Mononuclear cell (primary cell): ENCODE measurements around the gene TFG. TPM values are rescaled to one million over a fixed set of nuclear protein-coding genes. Genes with fewer than 3 reads are reported as not detected.

ENCODE experiments used
- H3K27me3 ChIP-seq: 2 replicates; pipeline ENCODE4 v1.6.0; 2011; ENCODE audit warnings: low read length, control low read depth; ENCODE audit not compliant: insufficient read depth
- H3K4me1 ChIP-seq: 2 replicates; pipeline ENCODE4 v1.5.1; 2011; ENCODE audit warnings: mild to moderate bottlenecking, low read length, control low read depth; ENCODE audit not compliant: insufficient read depth
- H3K4me3 ChIP-seq: 2 replicates; pipeline ENCODE4 v1.5.1; 2011; ENCODE audit warnings: mild to moderate bottlenecking, low read length, moderate library complexity
- H3K9me3 ChIP-seq: 2 replicates; pipeline ENCODE4 v1.5.1; 2011; ENCODE audit warnings: low read depth, mild to moderate bottlenecking, control low read depth, low read length
- total RNA-seq: library from RNA; depleted of rRNA; stranded (reverse); fragments of >200 nt; gene quantifications from one replicate; pipeline ENCODE4 v1.2.3, GENCODE V29; 2012

Gene TFG
- total RNA-seq, 1 donor, result 60.1 TPM

- Histone ChIP-seq H3K4me3 (no peak overlapping the region), H3K9me3 (no peaks in the 10 kb centered on the region), H3K27me3 (no peaks in the 10 kb centered on the region), H3K4me1 (no peaks in the 10 kb centered on the region)
Observed at GRCh38 chr3:100782348-100782747, 73.1 kb downstream of the TFG start.

DNA sequence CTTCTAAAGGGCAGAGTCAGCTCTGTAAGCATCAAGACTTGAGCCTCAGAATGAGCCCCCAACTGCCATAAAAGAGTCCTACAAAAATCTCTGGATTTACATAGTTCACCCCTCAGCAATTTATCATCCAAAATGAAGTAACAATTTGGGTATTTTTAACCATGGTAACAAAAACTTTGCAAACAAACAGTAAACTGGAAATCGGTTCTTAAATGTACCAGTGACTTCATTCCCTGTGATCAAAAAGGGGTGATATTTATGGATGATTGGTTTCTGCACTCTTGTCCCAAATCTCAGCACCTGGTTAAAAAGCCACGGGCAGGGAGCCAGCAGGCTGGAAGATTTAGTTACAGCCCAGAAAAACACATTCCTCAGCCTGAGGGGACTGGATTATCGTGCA is 73.6 kb downstream of the TFG start:
- H3K9me3 ChIP-seq, result no peaks in the 10 kb centered on the region
- no peaks in the 10 kb centered on the region for H3K27me3 ChIP-seq
- no peak overlapping the region for H3K4me3 ChIP-seq
- H3K4me1 ChIP-seq, result no peaks in the 10 kb centered on the region

- Histone ChIP-seq H3K4me1 (no peaks in the 10 kb centered on the region), H3K4me3 (no peak overlapping the region), H3K27me3 (no peaks in the 10 kb centered on the region), H3K9me3 (no peaks in the 10 kb centered on the region)
Observed at GRCh38 chr3:100783619-100784018, 74.3 kb downstream of the TFG start.

DNA sequence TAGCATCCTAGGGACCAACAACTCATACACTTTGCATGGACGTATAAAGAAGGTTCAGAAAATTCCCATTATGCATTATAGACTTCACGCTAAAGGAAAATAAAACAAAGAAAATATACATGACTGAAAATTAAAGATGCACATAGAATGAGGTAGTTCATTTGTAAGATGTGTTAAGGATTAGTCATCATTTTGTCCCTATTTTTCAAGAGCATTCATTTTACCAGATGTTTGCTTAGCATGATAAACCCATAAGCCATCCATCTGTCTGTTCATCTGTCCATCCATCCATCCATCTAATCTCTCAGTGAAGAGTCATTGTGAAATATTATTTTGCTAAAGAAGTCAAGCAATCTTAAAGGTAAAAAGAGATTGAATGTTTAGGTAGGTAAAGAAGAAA is 80.3 kb downstream of the TFG start:
- Histone ChIP-seq H3K4me3 (no peak overlapping the region), H3K4me1 (no peaks in the 10 kb centered on the region), H3K27me3 (no peaks in the 10 kb centered on the region), H3K9me3 (no peaks in the 10 kb centered on the region)

DNA sequence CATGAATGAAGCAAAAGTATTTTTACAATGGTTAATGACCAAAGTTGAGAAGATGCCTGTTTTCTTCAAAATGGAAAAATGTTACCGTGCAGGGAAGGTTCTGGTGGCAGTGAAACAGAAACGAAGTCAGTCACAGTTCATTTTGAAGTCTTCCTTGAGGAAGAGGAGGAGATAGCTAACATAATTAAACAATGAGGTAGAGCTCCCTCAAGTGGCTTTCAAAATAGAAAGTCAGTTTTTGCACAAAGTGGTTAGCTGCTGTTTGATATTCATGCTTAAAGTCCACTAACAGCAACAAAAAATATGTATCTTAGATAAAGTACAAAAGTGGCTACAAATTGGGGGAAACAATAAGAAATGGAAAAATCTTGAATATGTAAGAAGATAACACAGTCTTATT is 87.3 kb downstream of the TFG start:
- Histone ChIP-seq H3K4me1 (no peaks in the 10 kb centered on the region), H3K27me3 (no peaks in the 10 kb centered on the region), H3K4me3 (no peak overlapping the region), H3K9me3 (no peaks in the 10 kb centered on the region)

GRCh38 chr3:100798012-100798411 is 88.7 kb downstream of the TFG start:
- no peaks in the 10 kb centered on the region for H3K4me1 ChIP-seq

More at GRCh38 chr3:100798012-100798411, 88.7 kb downstream of the TFG start:
- no peaks in the 10 kb centered on the region for H3K9me3 ChIP-seq
- H3K27me3 ChIP-seq, result no peaks in the 10 kb centered on the region
- no peak overlapping the region for H3K4me3 ChIP-seq

Other genes with a start within 250 kb of the TFG start
- 0.73 TPM for gene TMEM45A, start 216.9 kb upstream of the TFG start, total RNA-seq
- not detected for gene ADGRG7, start 99.9 kb upstream of the TFG start, total RNA-seq